Fibroblast of pulmonary artery (primary cell): Measurements from ENCODE around the gene XRCC1.
"Not testable (repeated sequence)": the region's sequence is repeated elsewhere in the genome, so short reads cannot be mapped to it uniquely, and the experiment has no call there.

Experiments used
- DNase-seq: peaks from one replicate; pipeline ENCODE4 v3.0.0-alpha.2; 2010; ENCODE audit warnings: low read depth
- H3K4me3 ChIP-seq: replicated peaks from 2 replicates; pipeline ENCODE4 v1.5.1; 2011; ENCODE audit warnings: low read depth, mild to moderate bottlenecking, control low read depth, low read length, moderate library complexity
- CTCF ChIP-seq: IDR thresholded peaks from 2 replicates; pipeline ENCODE4 v1.5.1; 2011; ENCODE audit warnings: mild to moderate bottlenecking, control low read depth, low read length, inconsistent platforms; ENCODE audit errors: missing control alignments

The XRCC1 gene

GRCh38 chr19:43553656-43554055 lies 21.7 kb downstream of the XRCC1 start:
- no peak overlapping the region for H3K4me3 ChIP-seq
- no peak for DNase-seq
- TF ChIP-seq CTCF, result no peak

- no peak for DNase-seq
- H3K4me3 ChIP-seq, result no peak overlapping the region
- no peak for TF ChIP-seq CTCF
Measured at GRCh38 chr19:43552616-43553015, 22.7 kb downstream of the XRCC1 start.

GRCh38 chr19:43552198-43552450 lies 23.2 kb downstream of the XRCC1 start:
- TF ChIP-seq CTCF, result no peak
- no peak for DNase-seq
- H3K4me3 ChIP-seq, result no peak overlapping the region

GRCh38 chr19:43551399-43552197 lies 23.7 kb downstream of the XRCC1 start:
- no peak overlapping the region for H3K4me3 ChIP-seq
- TF ChIP-seq CTCF, result no peak
- DNase-seq, result no peak

GRCh38 chr19:43548706-43549105 lies 26.6 kb downstream of the XRCC1 start:
- no peak overlapping the region for H3K4me3 ChIP-seq
- DNase-seq, result no peak
- TF ChIP-seq CTCF, result no peak

GRCh38 chr19:43547926-43548325 lies 27.4 kb downstream of the XRCC1 start:
- not testable (repeated sequence) for DNase-seq

GRCh38 chr19:43546581-43546980 lies 28.7 kb downstream of the XRCC1 start:
- no peak for DNase-seq
- no peak overlapping the region for H3K4me3 ChIP-seq
- TF ChIP-seq CTCF, result no peak

More at GRCh38 chr19:43547926-43548325, 27.4 kb downstream of the XRCC1 start:
- not testable (repeated sequence) for H3K4me3 ChIP-seq

- no peak overlapping the region for H3K4me3 ChIP-seq
- DNase-seq, result no peak
- TF ChIP-seq CTCF, result no peak
Measured at GRCh38 chr19:43545981-43546380, 29.3 kb downstream of the XRCC1 start.
